ENCODE results near the gene PCSK6. TPM values are rescaled to one million over a fixed set of nuclear protein-coding genes. Genes with fewer than 3 reads are reported as not detected.

PCSK6 gene
- total RNA-seq, 3 donors from 2014 or later: 7.2 to 19.7 (median 18.0) TPM

DNA sequence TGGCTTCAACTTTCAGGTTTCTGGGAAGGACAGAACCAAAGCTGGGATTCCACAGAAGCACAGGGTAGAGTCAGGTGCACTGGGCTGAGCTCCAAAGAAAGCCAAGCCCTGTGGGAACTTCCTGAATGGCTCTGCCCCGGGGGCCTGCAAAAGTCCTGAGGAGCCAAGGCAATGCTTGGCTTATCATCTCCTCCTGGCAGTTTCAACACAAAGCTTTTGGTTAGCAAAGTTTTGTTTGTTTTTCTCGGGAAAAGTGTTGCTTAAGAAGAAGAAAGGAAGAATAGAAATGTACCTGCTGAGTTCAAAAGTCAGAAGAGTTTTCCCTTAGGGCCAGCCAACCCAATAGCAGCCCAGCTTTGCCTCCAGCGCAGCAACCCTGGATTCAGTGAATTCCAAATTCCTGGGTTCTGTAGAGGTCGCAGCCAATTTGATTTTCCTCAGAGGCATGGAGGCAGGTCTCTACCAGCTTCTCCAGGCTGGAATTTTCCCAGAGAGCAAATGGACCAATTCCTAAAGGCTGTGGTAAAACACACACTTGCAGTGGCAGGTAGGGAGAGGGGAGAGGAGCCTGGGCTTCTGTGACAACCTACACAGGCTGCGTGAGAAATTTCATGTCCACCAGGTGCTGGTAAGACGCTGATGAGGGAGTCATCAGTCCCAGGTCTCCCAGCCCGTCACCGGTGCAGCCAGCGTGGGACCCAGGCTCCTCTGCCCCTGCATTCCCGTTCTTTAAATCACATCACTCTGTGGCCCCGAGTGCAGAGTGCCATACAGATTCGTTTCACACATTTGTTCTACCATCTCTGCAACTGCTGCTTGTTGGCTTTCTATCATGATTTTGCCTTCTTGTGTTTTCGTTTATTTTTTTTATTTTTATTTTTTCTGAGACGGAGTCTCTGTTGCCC lies 140.2 kb downstream of the PCSK6 start:
- Histone ChIP-seq H3K36me3 (no peaks in the 10 kb centered on the region), H3K4me3 (no peak overlapping the region), H3K27ac (peak overlapping the region in 1 of 2 donors; percentile 67), H3K4me1 (no peaks in the 10 kb centered on the region), H3K9me3 (no peaks in the 10 kb centered on the region), H3K27me3 (no peaks in the 10 kb centered on the region)
- DNase-seq (ENCODE audit: low spot score in 2 of 2): peak in 1 of 2 donors; percentile 48
- intact Hi-C loops (cut with DNase I; ENCODE audit: low total_unique reads): no loop called here
- TF ChIP-seq POLR2A (IDR thresholded peaks at IDR 0.05): no peak

DNA sequence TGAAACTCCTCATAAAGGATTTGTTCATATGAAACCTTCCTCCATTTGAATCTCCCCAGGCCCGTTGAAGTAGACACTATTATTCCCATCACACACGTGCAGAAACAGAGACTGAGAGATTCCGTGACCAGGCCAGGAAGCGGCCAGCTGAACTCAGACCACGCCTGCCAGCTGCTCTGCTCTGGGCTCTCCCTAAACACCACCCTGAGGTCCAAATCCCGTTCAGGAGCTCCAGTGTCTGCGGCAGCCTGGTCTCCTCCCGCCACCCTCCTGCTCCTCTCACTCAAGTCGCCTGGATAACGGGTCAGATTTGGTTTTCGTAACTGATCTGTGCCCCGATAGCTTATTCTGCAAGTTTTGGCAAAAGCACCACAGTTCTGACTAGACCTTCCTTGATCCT lies 140.9 kb downstream of the PCSK6 start:
- H3K27me3 ChIP-seq: no peaks in the 10 kb centered on the region
- no peaks in the 10 kb centered on the region for H3K9me3 ChIP-seq
- H3K36me3 ChIP-seq: no peaks in the 10 kb centered on the region
- peak overlapping the region in 1 of 2 donors; percentile 67 for H3K27ac ChIP-seq
- intact Hi-C loops (cut with DNase I; ENCODE audit: low total_unique reads): no loop called here
- H3K4me3 ChIP-seq: no peak overlapping the region
- TF ChIP-seq POLR2AphosphoS5 (IDR thresholded peaks at IDR 0.05): no peak
- TF ChIP-seq, protein P1, sequence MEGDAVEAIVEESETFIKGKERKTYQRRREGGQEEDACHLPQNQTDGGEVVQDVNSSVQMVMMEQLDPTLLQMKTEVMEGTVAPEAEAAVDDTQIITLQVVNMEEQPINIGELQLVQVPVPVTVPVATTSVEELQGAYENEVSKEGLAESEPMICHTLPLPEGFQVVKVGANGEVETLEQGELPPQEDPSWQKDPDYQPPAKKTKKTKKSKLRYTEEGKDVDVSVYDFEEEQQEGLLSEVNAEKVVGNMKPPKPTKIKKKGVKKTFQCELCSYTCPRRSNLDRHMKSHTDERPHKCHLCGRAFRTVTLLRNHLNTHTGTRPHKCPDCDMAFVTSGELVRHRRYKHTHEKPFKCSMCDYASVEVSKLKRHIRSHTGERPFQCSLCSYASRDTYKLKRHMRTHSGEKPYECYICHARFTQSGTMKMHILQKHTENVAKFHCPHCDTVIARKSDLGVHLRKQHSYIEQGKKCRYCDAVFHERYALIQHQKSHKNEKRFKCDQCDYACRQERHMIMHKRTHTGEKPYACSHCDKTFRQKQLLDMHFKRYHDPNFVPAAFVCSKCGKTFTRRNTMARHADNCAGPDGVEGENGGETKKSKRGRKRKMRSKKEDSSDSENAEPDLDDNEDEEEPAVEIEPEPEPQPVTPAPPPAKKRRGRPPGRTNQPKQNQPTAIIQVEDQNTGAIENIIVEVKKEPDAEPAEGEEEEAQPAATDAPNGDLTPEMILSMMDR (IDR thresholded peaks at IDR 0.05): no peak
- TF ChIP-seq POLR2A (IDR thresholded peaks at IDR 0.05): no peak
- H3K4me1 ChIP-seq: no peaks in the 10 kb centered on the region
- DNase-seq (ENCODE audit: low spot score in 2 of 2): no peak

DNA sequence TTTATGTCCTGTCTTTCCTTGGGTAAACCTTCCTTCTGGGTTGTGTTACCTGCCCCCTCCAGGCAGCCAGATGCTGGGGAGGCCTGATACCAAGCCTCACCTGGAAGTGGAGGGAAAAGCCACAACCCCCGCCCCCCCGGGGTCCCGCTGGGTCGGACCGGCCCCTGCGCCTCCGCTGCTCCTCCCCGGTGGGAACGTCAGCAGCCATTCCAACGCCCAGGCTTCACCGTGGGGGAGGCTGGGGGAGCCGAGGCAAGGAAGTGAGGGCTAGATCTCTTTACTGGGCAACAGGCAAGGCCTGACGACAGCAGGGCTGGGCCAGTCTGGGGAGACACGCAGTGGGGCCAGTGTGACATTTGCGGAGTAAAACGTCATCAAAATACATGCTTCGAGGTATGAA lies 141.5 kb downstream of the PCSK6 start:
- Histone ChIP-seq H3K4me3 (no peak overlapping the region), H3K27ac (no peak overlapping the region), H3K9me3 (no peaks in the 10 kb centered on the region), H3K4me1 (no peaks in the 10 kb centered on the region), H3K27me3 (no peaks in the 10 kb centered on the region), H3K36me3 (no peaks in the 10 kb centered on the region)
- intact Hi-C loops (cut with DNase I; ENCODE audit: low total_unique reads): no loop called here
- TF ChIP-seq POLR2A (IDR thresholded peaks at IDR 0.05) (no peak), POLR2AphosphoS5 (IDR thresholded peaks at IDR 0.05) (no peak)
- TF ChIP-seq, protein P1 (IDR thresholded peaks at IDR 0.05): no peak
- DNase-seq (ENCODE audit: low spot score in 2 of 2): no peak

DNA sequence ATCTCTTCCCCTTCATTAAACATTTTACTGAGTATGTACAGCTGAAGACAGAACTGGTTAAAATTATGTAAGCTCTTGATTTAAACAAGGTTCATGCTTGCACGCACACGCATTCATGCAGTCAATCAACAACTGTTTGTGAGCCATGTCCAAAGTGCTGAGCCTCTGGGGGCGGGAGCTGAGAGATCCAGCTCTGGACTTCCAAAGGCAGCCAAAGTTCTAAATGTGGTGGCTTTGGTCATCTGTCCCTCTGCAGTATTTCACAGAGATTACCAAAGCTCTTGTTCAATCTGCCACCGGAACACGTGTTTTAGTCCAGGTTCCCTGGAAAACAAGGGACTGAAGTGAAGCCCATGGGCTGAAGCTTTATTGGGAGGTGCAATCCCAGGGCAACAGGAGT lies 142.1 kb downstream of the PCSK6 start:
- DNase-seq (ENCODE audit: low spot score in 2 of 2): no peak
- no peaks in the 10 kb centered on the region for H3K4me1 ChIP-seq
- no peak overlapping the region for H3K4me3 ChIP-seq
- H3K36me3 ChIP-seq: no peaks in the 10 kb centered on the region
- H3K27ac ChIP-seq: no peak overlapping the region
- H3K27me3 ChIP-seq: no peaks in the 10 kb centered on the region
- intact Hi-C loops (cut with DNase I; ENCODE audit: low total_unique reads): no loop called here
- no peaks in the 10 kb centered on the region for H3K9me3 ChIP-seq
- TF ChIP-seq POLR2A (IDR thresholded peaks at IDR 0.05) (no peak), POLR2AphosphoS5 (IDR thresholded peaks at IDR 0.05) (no peak)
- TF ChIP-seq, protein P1 (IDR thresholded peaks at IDR 0.05): no peak

DNA sequence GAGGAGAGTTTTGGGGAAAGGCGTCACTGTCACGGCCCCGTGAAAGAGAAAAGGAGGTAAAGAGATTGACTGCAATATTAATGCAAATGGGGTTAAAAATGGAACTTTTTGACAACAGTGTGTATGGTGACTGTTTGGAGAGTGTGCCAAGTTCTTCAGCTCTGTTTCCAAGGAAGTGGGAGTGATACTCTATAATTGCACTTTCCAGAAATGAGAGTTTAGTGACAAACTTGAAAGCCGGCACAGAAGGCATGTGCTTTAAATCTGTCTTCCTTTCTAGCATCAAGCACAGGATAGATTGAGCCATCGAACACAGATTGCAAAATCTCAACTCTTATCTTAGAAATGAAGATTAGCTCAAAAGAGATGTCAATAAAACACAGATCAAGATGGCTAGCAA lies 142.6 kb downstream of the PCSK6 start:
- TF ChIP-seq POLR2AphosphoS5 (IDR thresholded peaks at IDR 0.05) (no peak), POLR2A (IDR thresholded peaks at IDR 0.05) (no peak)
- TF ChIP-seq, protein P1 (IDR thresholded peaks at IDR 0.05): no peak
- H3K36me3 ChIP-seq: no peaks in the 10 kb centered on the region
- intact Hi-C loops (cut with DNase I; ENCODE audit: low total_unique reads): no loop called here
- H3K4me1 ChIP-seq: no peaks in the 10 kb centered on the region
- no peak for DNase-seq (ENCODE audit: low spot score in 2 of 2)
- H3K9me3 ChIP-seq: no peaks in the 10 kb centered on the region
- no peak overlapping the region for H3K4me3 ChIP-seq
- H3K27ac ChIP-seq: no peak overlapping the region
- no peaks in the 10 kb centered on the region for H3K27me3 ChIP-seq
